HepG2 (cell line): ENCODE data around the gene ANKRD11. TPM values are rescaled to one million over a fixed set of nuclear protein-coding genes. Genes with fewer than 3 reads are reported as not detected.

Experiments
- ATAC-seq: fragments of 200-7000 bp; cut with Tn5 transposase; 3 replicates; pipeline ENCODE4 v1.9.1; 2020; ENCODE audit warnings: mild to moderate bottlenecking, moderate library complexity
- BruUV-seq: library from RNA; stranded (reverse); fragments of 400-500 nt; replicated peaks from 2 replicates; lab custom pipeline; 2021; lab: Mats Ljungman, UMichigan
- CTCF ChIA-PET: fragments of 300-600 bp; formaldehyde crosslinking; extraction: SDS; loops from one replicate; lab custom pipeline; 2021; ENCODE audit warnings: low total read pairs, inconsistent platforms, low intra/inter-chr PET ratio; lab: Yijun Ruan, JAX
- POLR2A ChIA-PET: fragments of 350-600 bp; sonication (Branson Sonifier 250); formaldehyde crosslinking; loops from one replicate; lab custom pipeline; 2020; ENCODE audit warnings: antibody characterized with exemption, inconsistent platforms; lab: Yijun Ruan, JAX
- DNase-seq: peaks from one replicate; pipeline ENCODE4 v3.0.0-alpha.2; 2015; ENCODE audit warnings: low spot score
- FAIRE-seq: peaks from 3 replicates; lab custom pipeline; 2011; peaks lifted over from hg19 to GRCh38; lab: Jason Lieb, UNC
- H2AFZ ChIP-seq: one replicate; pipeline ENCODE4 v1.6.1; 2011; ENCODE audit warnings: low read length, inconsistent platforms
- H3K27ac ChIP-seq: fragments of 300-600 bp; 3 replicates; pipeline ENCODE4 v1.8.0; 2011; ENCODE audit warnings: mixed run types, mild to moderate bottlenecking, mixed read lengths, low read length, inconsistent platforms; ENCODE audit not compliant: insufficient read depth; ENCODE audit errors: extremely low read length
- H3K27me3 ChIP-seq, 2 experiments: fragments of 200-600 bp in 1 of 2; 2 replicates in 1 of 2; 3 replicates in 1 of 2; pipeline versions ENCODE4 v1.6.0 to v1.8.0; 2011; ENCODE audit warnings: low read length in 2 of 2, mild to moderate bottlenecking in 2 of 2, moderate library complexity in 2 of 2, inconsistent platforms in 1 of 2; ENCODE audit not compliant: insufficient read depth in 2 of 2, control insufficient read depth in 1 of 2
- H3K36me3 ChIP-seq, 2 experiments: fragments of 200-600 bp in 1 of 2; replicated peaks in 1 of 2; 2 replicates in 1 of 2; 3 replicates in 1 of 2; pipeline versions ENCODE4 v1.5.1 to v1.8.0; 2011; ENCODE audit warnings: low read length in 2 of 2, inconsistent platforms in 1 of 2; ENCODE audit not compliant: insufficient read depth in 2 of 2, control insufficient read depth in 1 of 2
- H3K4me1 ChIP-seq: 2 replicates; pipeline ENCODE4 v1.5.1; 2012; ENCODE audit warnings: low read length, inconsistent platforms; ENCODE audit not compliant: insufficient read depth
- H3K4me2 ChIP-seq: 2 replicates; pipeline ENCODE4 v1.6.0; 2011; ENCODE audit warnings: low read depth, low read length, inconsistent platforms
- H3K4me3 ChIP-seq, 3 experiments: fragments of 200-600 bp in 1 of 3; sonication (generic), shearing (Covaris generic) in 1 of 3; replicated peaks in 1 of 3; 2 replicates each; pipeline ENCODE4 v1.5.1; 2011 to 2016; ENCODE audit warnings: low read length in 3 of 3, inconsistent platforms in 2 of 3, low read depth in 2 of 3, mild to moderate bottlenecking in 2 of 3, control low read depth in 1 of 3, mixed read lengths in 1 of 3; ENCODE audit not compliant: insufficient read depth in 1 of 3
- H3K79me2 ChIP-seq: one replicate; pipeline ENCODE4 v1.6.1; 2011; ENCODE audit warnings: low read length, inconsistent platforms; ENCODE audit not compliant: insufficient read depth
- H3K9ac ChIP-seq: 2 replicates; pipeline ENCODE4 v1.6.0; 2011; ENCODE audit warnings: mild to moderate bottlenecking, low read depth, low read length, inconsistent platforms; ENCODE audit not compliant: insufficient read depth
- H3K9me3 ChIP-seq: 2 replicates; pipeline ENCODE4 v1.5.1; 2012; ENCODE audit warnings: mild to moderate bottlenecking, low read length
- H4K20me1 ChIP-seq: 2 replicates; pipeline ENCODE4 v1.6.0; 2011; ENCODE audit warnings: inconsistent platforms, mild to moderate bottlenecking, low read length, moderate library complexity; ENCODE audit not compliant: insufficient read depth
- AKAP8 ChIP-seq: sonication (generic); formaldehyde crosslinking; IDR thresholded peaks from 2 replicates; pipeline ENCODE4 v1.5.1; 2020; ENCODE audit warnings: mild to moderate bottlenecking, missing genetic modification reagents
- ATF2 ChIP-seq: sonication (generic); formaldehyde crosslinking; IDR thresholded peaks from 2 replicates; pipeline ENCODE4 v1.4.0; 2020; ENCODE audit warnings: missing genetic modification reagents
- FOXA1 ChIP-seq, 2 experiments: fragments of 450-650 bp in 1 of 2; sonication (generic) in 1 of 2; formaldehyde crosslinking in 1 of 2; IDR thresholded peaks; 2 replicates each; pipeline versions ENCODE4 v1.4.0 to v1.6.1; 2016 to 2020; ENCODE audit warnings: missing genetic modification reagents in 1 of 2
- FOXA3 ChIP-seq: IDR thresholded peaks from 2 replicates; pipeline ENCODE4 v1.6.1; 2016; ENCODE audit warnings: missing genetic modification reagents, missing compliant biosample characterization
- FOXP4 ChIP-seq: sonication (generic); formaldehyde crosslinking; IDR thresholded peaks from 2 replicates; pipeline ENCODE4 v1.4.0; 2020; ENCODE audit warnings: missing genetic modification reagents
- HCFC1 ChIP-seq: fragments of 150-350 bp; IDR thresholded peaks from 2 replicates; pipeline ENCODE4 v1.6.1; 2014; ENCODE audit warnings: low read depth, low read length
- HOXA7 ChIP-seq: sonication (generic); formaldehyde crosslinking; IDR thresholded peaks from 2 replicates; pipeline ENCODE4 v1.8.1; 2022; ENCODE audit warnings: mild to moderate bottlenecking, missing genetic modification reagents, moderate library complexity
- ISL2 ChIP-seq: sonication (generic); formaldehyde crosslinking; IDR thresholded peaks from 2 replicates; pipeline ENCODE4 v1.5.0; 2020; ENCODE audit warnings: missing genetic modification reagents
- MEIS2 ChIP-seq: sonication (generic); formaldehyde crosslinking; IDR thresholded peaks from 2 replicates; pipeline ENCODE4 v1.9.0; 2021; ENCODE audit warnings: mild to moderate bottlenecking, missing genetic modification reagents
- MXI1 ChIP-seq: IDR thresholded peaks from 3 replicates; pipeline ENCODE4 v1.6.1; 2012; ENCODE audit warnings: low read depth, low read length, inconsistent platforms, borderline replicate concordance
- NFIC ChIP-seq: IDR thresholded peaks from 2 replicates; pipeline ENCODE4 v1.6.1; 2012; ENCODE audit warnings: mild to moderate bottlenecking, low read length, inconsistent platforms
- PBX2 ChIP-seq: IDR thresholded peaks from 2 replicates; pipeline ENCODE4 v1.6.1; 2016; ENCODE audit warnings: control low read depth
- RARG ChIP-seq: sonication (generic); formaldehyde crosslinking; IDR thresholded peaks from 2 replicates; pipeline ENCODE4 v1.4.0; 2020; ENCODE audit warnings: low read depth, mild to moderate bottlenecking, missing genetic modification reagents
- RFXAP ChIP-seq: sonication (generic); formaldehyde crosslinking; IDR thresholded peaks from 2 replicates; pipeline ENCODE4 v1.4.0; 2020; ENCODE audit warnings: missing genetic modification reagents, borderline replicate concordance
- SAP130 ChIP-seq: IDR thresholded peaks from 2 replicates; pipeline ENCODE4 v1.6.1; 2016; ENCODE audit warnings: low read depth
- SOX13 ChIP-seq, 3 experiments: fragments of 450-650 bp in 1 of 3; sonication (generic) in 1 of 3; formaldehyde crosslinking in 1 of 3; IDR thresholded peaks in 2 of 3; conservative IDR thresholded peaks in 1 of 3; 2 replicates each; pipeline versions ENCODE4 v1.5.0 to v1.6.1; 2016 to 2020; ENCODE audit warnings: antibody characterized with exemption in 1 of 3, mild to moderate bottlenecking in 1 of 3, missing compliant biosample characterization in 1 of 3, missing genetic modification reagents in 1 of 3, moderate library complexity in 1 of 3
- ZNF362 ChIP-seq: sonication (generic); formaldehyde crosslinking; IDR thresholded peaks from 2 replicates; pipeline ENCODE4 v1.4.0; 2020; ENCODE audit warnings: missing genetic modification reagents, mild to moderate bottlenecking, borderline replicate concordance
- ZNF441 ChIP-seq: sonication (generic); formaldehyde crosslinking; IDR thresholded peaks from 2 replicates; pipeline ENCODE4 v1.7.0; 2021; ENCODE audit warnings: missing genetic modification reagents, borderline replicate concordance
- ZNF605 ChIP-seq: sonication (generic); formaldehyde crosslinking; IDR thresholded peaks from 2 replicates; pipeline ENCODE4 v1.8.0; 2022; ENCODE audit warnings: mild to moderate bottlenecking, missing genetic modification reagents
- WGBS: methylation state at CpG from one replicate; pipeline ENCODE4 v1.1.6; 2017; ENCODE audit warnings: low lambda C conversion rate; 5-methylcytosine and 5-hydroxymethylcytosine counted together
- in situ Hi-C: cut with HindIII; loops from 2 replicates; pipeline ENCODE4 v1.10.0; 2017; ENCODE audit warnings: low pct_unique_long_range_greater_than_20kb; ENCODE audit not compliant: extremely low pct_ligation_motif_present
- intact Hi-C: fragments of 100-400 bp; cut with micrococcal nuclease; formaldehyde crosslinking; loops from one replicate; pipeline ENCODE4 v1.10.0; 2022; ENCODE audit not compliant: unreplicated experiment
- polyA plus RNA-seq, 8 experiments: library from polyadenylated mRNA; depleted of rRNA in 3 of 8; stranded (reverse) in 7 of 8; unstranded in 1 of 8; fragments of >200 nt; fragmentation: Illumina TruSeq in 4 of 8; extraction: Trizol in 4 of 8; gene quantifications; 2 replicates each; pipeline versions ENCODE4 v1.2.1 to v1.2.3, GENCODE V29; 2011 to 2016; ENCODE audit warnings: low read depth in 4 of 8, missing spikeins in 1 of 8, mixed read lengths in 1 of 8; ENCODE audit not compliant: insufficient read depth in 1 of 8
- total RNA-seq, 5 experiments: library from RNA; depleted of rRNA; stranded (reverse); fragments of >200 nt; fragmentation: Illumina TruSeq; extraction: Trizol; gene quantifications; 2 replicates each; pipeline ENCODE4 v1.2.3, GENCODE V29; 2016; ENCODE audit warnings: low read depth in 1 of 5

Gene ANKRD11
- total and polyA plus RNA-seq, 2 of the 13 experiments (the other 11 are each of a cell fraction or from before 2014, with no cell fraction given): 21.4 to 38.4 TPM

GRCh38 chr16:89456419-89456959 lies 33.9 kb downstream of the ANKRD11 start:
- Histone ChIP-seq H3K9ac (no peak overlapping the region), H2AFZ (no peak overlapping the region), H3K4me1 (peaks cover 82% of the 10 kb centered on the region), H3K9me3 (no peaks in the 10 kb centered on the region), H4K20me1 (peaks cover 88% of the 10 kb centered on the region), H3K79me2 (peaks cover 92% of the 10 kb centered on the region), H3K4me2 (no peak overlapping the region), H3K4me3 (no peak overlapping the region), H3K27ac (no peak overlapping the region), H3K36me3 (peaks cover 6 to 12% of the 10 kb centered on the region in 2 experiments; a peak in 4 of 5 replicates), H3K27me3 (no peaks in the 10 kb centered on the region)
- no peak for ATAC-seq
- intact Hi-C loops (no loop called here), in situ Hi-C loops (no loop called here)
- ChIA-PET POLR2A (interaction anchor here (0.7 to 1.0 kb wide), 2 partner anchors 11 to 38 kb away, joined by 3 to 4 read pairs; no protein-coding TSS in a partner anchor), CTCF (no interaction called here)
- no TSS peak for BruUV-seq
- WGBS: 90% methylated on average over 12 of the region's 12 CpGs
- no peak for FAIRE-seq
- DNase-seq: no peak
- TF ChIP-seq SOX13 (IDR thresholded peaks at IDR 0.05) (no peak), SOX13 (CRISPR knock-in tag; conservative IDR thresholded peaks at IDR 0.05 in 1 of 2, IDR thresholded peaks at IDR 0.05 in 1 of 2) (peak in 1 of 2 experiments; percentile 76; a peak in 2 of 4 replicates), PBX2 (CRISPR knock-in tag) (peak; percentile 74), FOXA1 (IDR thresholded peaks at IDR 0.05) (no peak), FOXA1 (CRISPR knock-in tag; IDR thresholded peaks at IDR 0.05) (peak; percentile 47; the same call in 1 of the 2 replicates), ZNF605 (CRISPR knock-in tag) (0 out of 2 replicates have a peak, but pooled peaks have one; percentile 27), HCFC1 (no peak), ATF2 (CRISPR knock-in tag) (no peak), SAP130 (CRISPR knock-in tag) (0 out of 2 replicates have a peak, but pooled peaks have one; percentile 27), NFIC (0 out of 2 replicates have a peak, but pooled peaks have one; percentile 19), RFXAP (CRISPR knock-in tag) (no peak), HOXA7 (CRISPR knock-in tag) (no peak), MEIS2 (peak; percentile 46; the same call in 1 of the 2 replicates), FOXA3 (CRISPR knock-in tag) (peak; percentile 73), ISL2 (CRISPR knock-in tag) (0 out of 2 replicates have a peak, but pooled peaks have one; percentile 16), ZNF441 (CRISPR knock-in tag) (peak; percentile 80), ZNF362 (CRISPR knock-in tag) (peak; percentile 78), FOXP4 (CRISPR knock-in tag) (0 out of 2 replicates have a peak, but pooled peaks have one; percentile 48), AKAP8 (CRISPR knock-in tag) (no peak), MXI1 (no peak), RARG (CRISPR knock-in tag) (no peak)
